ENCODE results near the gene MIPEP.
"Not testable (repeated sequence)": the region's sequence is repeated elsewhere in the genome, so short reads cannot be mapped to it uniquely, and the experiment has no call there.

MIPEP gene

DNA sequence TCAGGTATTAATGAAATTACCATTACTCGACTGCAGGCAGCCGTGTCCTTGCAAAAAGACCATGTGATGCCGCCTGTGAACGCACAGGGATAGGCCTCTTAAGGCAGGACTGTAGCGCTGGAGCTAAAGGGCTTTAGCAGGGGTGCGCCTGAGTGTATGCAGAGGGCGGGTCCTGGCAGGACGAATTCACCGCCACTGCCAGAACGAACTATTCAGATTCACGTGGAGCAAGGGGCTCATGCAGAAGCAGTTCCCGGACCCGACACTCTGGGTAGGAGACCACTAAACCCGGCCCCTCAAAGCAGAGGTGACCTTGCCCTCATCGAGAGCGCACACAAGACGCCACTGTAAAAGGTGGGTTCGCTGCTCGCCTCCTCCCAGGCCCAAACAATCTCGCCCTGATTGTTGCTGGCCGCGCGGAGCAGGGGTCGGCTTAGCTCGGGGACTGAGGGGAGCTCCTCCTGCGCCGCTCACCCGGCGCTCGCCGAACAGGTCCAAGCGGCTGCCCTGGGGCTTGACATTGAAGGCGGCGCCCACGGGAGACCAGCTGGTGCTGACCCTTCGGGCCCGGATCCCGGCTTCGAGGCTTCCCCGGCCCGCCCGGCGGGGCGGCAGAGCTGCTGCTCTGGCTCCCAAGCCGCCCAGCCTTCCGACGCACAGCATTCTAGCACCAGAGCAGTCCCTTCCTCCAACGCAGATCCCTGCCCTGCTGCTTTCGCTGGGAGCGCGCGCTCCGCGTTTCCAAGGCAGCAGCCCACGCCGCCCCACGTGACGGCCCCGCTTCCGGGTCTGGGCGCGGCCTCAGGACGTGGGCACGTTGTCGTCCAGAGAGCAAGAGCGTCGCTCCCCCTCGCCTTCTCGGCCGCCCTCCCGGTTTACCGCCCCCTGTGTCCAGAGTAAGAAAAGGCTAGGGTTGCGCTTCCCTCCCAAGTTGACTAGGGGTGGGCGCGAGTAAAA, at the start of gene MIPEP:
Gene MIPEP, minus strand, starts transcription at position 743 of the 957 bp plus-strand sequence. Its CDS starts 80 bp downstream, at position 663.
- DNase-seq (ENCODE audit: low read depth, low spot score): peak; percentile 93

DNA sequence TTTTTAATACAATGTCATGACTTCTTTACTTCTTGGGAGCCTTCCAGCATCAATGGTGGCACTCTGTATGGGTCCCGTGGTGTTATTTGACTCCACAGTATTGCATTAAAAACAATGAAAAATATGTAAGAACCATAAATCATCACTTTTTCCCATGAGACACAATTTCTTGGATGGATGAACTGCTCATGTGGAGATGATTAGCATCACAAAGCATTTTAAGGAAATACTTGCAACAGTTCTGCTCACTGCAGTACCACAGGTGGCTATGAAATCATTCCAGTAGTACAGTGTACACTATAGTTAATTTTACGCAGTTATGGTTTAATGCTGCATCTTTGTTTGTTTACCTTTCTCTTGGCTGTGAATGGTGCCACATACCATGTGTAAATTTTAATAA, 45.3 kb upstream of the MIPEP start:
- DNase-seq (ENCODE audit: low read depth, low spot score): no peak

DNA sequence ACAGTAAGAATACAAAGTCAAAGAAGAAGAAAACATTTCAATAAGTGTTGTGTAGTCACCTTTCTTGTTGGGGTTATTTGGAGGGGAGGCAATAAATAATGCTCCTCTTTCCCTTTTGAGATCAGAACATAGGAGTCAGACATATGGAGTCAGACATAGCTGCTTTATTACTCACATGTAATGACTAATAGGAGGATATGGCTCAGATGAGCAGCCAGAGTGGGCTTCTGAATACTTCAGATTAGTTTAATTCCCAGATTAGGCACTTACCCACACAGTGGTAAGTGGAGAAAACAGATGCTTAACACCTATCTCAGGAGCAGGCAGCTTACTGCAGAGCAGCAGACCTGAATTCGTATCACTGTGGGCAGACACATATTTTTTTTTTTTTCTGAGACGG, 39.8 kb upstream of the MIPEP start:
- no peak for DNase-seq (ENCODE audit: low read depth, low spot score)

DNA sequence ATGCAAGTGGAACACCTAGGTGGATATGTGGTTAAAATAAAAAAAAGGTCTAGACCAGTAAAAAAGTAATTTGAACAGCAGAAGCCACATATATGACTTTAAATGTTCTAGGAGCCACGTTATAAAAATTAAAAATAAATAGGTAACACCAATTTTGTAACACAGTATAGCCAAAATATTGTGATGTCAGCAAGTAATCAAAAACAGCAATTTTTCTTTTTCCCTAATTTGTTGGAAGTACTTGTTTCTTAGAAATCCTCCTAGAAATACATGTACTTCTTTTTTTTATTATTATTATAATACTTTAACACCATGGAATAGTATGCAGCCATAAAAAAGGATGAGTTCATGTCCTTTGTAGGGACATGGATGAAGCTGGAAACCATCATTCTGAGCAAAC, 33.8 kb upstream of the MIPEP start:
- DNase-seq (ENCODE audit: low read depth, low spot score): no peak

DNA sequence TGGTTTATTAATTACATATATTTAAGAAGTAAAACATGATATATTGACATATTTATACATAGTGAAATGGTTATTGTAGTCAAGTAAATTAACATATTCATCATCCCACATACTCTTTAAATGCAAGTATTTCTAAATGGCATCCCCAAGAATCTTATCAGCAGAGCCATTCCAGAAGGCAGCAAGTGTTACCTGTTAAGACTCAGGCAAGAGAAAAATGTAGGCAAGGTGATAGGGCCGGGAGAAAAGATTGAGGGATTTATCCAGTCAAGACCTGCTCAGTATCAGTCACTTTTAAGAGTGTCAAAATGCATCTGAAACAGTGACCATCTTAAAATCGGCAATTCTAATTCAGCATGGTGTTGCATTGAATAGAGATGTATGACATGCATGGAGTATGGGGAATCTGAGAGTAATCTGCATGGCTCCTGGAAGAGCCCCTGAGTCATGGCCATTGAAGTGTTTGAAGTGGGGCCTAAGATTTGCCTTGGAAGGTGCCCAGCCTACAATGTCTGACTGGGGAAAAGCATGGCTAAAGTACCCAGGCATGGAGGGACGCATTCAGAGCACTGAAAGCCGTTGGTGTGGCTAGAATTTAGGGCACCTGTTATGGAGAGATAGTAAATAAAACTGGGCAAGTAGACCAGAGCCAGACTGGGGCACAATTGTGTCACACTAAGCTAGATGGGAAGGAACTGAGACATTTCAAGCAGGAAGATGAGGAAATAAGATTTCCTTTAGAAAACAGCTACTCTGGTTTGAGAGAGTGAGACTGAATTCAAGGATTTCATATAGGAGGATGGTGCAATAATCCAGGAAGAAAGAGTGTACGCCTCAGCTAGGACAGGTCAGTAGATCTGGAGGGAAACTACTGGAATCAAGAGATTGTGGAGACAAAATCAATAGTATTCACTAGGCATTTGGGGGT, 33.1 kb upstream of the MIPEP start:
- DNase-seq (ENCODE audit: low read depth, low spot score): no peak

DNA sequence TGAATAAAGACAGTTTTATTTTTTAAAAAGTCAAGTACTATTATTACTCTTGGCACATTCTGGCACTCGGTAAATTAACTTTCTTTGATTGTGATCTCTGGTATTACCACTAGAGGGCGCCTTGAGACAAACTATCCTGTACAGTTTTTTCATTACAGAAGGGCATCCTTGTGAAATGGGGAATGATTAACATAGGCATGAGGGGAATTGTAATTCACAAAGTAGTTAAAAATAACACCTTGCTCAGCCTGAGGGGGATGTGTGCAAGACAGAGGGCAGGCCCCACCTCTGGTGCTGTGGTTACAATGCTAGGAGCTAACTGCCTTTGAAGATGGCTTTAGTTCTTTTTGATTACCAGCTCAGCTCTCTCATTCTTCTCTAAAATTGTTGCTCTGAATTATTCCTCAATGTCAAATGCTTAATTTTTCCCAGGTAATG, 32.3 kb upstream of the MIPEP start:
- no peak for DNase-seq (ENCODE audit: low read depth, low spot score)

DNA sequence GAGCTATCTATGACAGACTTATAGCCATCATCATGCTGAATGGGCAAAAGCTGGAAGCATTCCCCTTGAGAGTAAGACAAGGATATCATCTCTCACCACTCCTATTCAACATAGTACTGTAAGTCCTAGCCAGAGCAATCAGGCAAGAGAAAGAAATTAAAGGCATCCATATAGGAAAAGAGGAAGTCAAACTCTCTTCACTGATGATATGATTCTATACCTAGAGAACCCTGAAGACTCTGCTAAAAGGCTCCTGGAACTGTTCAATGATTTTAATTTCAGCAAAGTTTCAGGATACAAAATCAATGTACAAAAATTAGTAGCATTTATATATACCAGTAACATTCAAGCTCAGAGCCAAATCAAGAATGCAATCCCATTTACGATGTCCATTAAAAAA, 29.8 kb upstream of the MIPEP start:
- DNase-seq (ENCODE audit: low read depth, low spot score): no peak

DNA sequence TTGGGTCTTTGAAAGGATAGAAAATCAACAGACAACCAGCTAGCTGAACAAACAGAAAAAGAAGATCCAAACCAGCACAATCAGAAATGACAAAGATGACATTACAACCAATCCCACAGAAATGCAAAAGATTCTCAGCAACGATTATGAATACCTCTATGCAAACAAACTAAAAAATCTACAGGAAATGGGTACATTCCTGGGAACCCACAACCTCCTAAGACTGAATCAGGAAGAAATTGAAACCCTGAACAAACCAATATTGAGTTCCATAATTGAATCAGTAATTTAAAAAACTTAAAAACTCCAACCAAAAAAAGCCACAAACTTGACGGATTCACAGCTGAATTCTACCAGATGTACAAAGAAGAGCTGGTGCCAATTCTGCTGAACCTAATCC, 29.0 kb upstream of the MIPEP start:
- no peak for DNase-seq (ENCODE audit: low read depth, low spot score)

DNA sequence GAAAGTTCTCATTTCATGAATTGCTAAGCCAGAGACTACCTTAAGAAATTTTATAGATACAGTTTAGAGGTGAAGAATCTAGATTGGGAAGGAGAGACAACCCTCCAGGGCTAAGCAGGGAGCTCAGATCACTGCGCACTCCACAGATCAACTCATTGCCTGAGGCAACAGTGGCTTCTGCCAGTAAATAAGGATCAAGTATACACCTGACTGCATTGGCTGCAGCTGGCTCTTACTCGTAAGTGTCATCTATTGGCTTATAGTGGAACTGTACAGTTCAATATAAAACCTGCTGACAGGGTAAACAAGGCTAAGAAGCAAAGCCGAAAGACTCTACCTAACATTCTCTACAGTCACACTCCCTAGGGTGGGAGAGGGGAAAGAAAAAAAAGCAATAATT, 26.1 kb upstream of the MIPEP start:
- DNase-seq (ENCODE audit: low read depth, low spot score): no peak

DNA sequence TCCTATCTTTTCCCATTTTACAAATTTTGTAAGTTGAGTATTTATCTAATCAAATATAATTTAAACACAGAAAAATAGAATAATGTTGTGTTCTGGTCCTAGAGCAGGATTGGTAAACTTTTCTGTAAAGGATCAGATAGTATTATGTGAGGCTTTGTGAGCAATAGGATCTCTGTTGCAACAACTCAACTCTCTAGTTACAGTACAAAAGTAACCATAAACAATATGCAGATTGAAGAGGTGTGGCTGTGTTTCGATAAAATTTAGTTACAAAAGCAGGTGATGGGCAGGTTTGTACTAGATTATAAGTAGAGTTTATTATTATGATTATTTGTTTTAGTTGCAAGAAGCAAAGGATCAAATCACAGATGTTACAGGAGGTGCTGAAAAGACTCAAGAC, 23.3 kb upstream of the MIPEP start:
- no peak for DNase-seq (ENCODE audit: low read depth, low spot score)

DNA sequence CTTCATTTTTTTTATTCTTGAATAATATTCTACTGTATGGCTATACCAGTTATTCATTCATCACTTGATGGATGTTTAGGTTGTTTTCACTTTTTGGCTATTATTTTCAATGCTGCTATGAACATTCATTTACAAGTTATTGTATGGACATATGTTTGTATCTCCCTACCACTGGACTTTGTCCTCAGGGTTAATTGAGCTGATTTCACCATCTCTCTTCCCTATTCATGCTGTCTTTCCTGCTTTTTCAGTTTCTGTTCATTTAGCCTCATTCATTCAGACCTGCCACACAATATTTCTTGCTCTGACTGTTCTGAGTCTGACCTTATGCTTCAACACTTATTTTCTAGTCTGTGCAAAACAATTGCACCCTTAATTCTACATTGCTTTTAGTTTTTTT, 20.4 kb upstream of the MIPEP start:
- no peak for DNase-seq (ENCODE audit: low read depth, low spot score)

DNA sequence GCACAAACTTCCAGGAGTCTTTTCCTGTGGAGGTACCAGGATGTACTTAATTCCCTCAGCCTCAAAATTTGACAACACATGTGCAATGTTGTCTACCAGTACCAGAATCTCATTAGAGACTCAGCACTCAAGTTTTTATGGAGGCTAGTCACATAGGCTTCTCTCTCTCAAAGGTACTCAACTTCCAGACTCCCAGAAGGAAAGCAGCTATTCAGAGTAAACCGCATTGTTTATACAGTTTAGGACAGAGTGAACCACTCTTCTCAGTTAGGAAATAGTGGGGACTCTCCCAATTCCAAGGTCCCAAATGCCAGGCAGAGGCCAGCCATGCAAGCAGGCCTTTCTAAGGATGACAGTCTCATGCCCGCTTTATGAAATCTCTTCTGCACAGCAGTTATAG, 16.6 kb upstream of the MIPEP start:
- DNase-seq (ENCODE audit: low read depth, low spot score): no peak

DNA sequence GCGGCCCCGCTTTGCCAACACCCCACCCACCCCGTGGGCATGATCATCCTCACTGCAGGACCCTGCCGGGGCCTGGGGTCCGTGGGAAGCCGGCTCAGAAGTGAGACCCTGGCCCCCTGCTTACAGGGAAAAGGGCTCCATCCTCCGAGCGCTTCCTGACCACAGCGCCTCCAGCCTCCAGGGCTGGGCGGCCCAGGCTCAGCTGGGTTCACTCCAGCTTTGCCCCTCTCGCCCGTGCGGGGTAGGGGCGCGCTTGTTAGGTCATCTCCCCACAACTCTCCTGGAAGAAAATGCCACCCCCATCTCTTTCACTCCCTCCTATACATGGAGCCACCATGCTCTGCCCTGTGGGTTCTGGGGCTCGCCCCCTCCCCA, 14.7 kb upstream of the MIPEP start:
- no peak for DNase-seq (ENCODE audit: low read depth, low spot score)

DNA sequence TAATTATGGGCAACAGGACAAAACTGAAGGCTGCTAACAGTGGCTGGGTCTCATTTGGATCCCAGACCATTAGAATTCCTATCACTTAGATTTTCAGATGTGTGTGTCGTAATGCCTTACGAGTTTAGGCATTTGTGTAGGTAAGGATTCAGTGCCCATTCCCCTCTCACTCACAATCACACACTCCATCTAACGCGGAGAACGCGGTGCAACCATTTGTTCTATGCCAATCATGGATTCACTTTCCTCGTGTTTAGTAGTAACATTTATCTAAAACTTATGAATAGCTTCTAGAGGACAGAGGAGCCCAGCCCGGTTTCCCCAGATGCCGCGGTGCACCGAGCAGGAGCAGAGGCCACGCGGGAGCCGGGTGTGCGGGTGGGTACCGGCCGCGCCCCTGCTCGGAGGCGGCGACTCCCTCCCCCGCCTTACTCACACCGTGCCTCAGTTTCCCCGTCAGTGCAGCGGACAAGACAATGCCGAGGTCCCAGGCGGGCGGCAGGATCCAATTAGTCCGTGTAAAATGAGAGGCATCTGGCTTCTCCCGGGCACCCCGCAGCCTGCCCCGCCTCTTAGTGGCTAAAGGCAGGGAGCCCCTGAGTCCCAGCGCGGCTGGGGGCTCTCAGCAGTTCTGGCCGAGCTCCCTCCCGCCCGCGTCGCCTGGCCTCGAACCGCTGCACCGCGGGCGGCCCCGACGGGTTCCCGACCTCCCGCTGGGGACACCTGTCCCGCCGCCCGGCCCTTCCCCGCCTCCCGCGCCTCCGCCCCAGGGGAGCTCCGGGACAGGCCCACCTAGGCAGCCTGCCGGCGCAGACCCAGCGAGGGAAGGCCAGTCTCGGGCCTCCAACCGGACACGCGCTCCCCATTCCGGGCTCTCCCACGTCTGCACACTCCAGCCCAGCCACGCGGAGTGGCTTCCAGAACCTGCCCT, 14.0 kb upstream of the MIPEP start:
- DNase-seq (ENCODE audit: low read depth, low spot score): no peak

DNA sequence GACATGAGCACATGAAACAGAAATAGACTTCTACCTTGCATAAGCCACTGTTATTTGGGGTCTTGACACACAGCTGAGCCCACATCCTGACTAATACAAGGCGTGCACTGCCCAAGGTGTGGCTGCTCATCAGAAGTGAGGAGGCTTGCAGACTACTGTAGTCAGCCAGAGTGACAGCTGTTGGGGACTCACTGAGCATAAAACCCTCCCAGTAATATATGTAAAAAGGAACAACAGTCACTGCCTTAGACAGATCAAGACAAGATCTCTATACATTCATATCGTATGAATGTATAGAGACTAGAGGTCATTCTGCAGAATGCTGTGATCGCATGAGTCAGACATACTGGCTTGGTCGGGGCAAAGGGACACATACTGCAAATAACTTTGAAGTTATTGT, 12.2 kb upstream of the MIPEP start:
- DNase-seq (ENCODE audit: low read depth, low spot score): no peak

DNA sequence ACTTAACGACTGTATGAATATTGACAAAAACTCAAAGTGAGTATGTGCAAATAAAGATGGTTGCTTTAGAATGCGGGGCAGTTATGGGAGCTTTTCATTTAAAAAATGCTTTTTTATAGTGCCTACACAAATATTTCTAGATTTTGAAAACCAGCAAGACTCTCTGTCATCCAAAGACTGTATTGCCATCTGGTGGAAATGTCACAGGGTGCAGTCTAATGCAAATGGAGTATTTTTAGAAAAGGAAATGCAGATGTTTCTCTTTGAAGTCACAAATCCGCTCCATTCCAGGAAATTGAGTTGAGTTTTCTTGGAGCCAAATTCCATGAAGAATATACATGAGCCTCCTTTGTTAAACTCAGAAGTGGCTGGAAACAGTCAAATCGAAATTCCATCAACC, 10.4 kb upstream of the MIPEP start:
- DNase-seq (ENCODE audit: low read depth, low spot score): no peak

DNA sequence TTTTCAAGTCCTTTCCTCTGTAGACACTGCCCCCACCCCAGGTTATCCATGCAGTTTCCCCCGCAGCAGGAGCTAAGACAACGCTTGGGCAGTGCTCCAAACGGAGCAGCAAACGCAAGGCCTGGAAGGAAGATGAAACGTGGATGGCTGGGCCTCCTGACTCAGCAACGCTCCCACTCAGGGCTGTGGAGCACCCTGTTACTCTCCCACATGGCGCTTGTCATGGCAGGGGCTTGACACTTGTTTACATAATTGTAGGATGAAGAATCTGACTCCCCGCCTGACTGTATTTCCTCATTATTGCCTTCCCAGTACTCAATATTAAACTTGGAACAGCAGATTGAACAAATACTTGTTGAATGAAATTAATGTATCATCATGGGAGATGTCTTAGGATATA, 8.9 kb upstream of the MIPEP start:
- DNase-seq (ENCODE audit: low read depth, low spot score): no peak

DNA sequence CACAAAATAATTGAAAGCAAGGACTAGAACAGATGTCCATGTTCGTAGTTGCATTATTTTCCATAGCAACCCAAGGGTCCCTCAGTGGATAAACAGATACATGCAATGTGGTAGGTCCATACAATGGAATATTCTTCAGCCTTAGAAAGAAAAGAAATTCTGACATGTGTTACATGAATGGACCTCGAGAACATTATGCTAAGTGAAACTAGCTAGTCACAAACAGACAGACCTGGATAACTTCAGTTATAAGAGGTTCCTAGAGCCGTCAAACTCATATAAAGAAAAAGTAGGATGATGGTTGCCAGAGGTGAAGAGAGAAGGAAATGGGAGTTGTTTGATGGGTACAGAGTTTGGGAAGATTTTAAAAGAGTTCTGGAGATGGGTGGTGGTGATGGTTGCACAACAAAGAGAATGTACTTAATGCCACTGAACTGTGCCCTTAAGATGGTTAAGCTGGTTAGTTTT, 8.3 kb upstream of the MIPEP start, which contains the start of gene C1QTNF9B:
Gene C1QTNF9B, minus strand, starts transcription at position 51 of the 468 bp plus-strand sequence.
- DNase-seq (ENCODE audit: low read depth, low spot score): not testable (repeated sequence)

DNA sequence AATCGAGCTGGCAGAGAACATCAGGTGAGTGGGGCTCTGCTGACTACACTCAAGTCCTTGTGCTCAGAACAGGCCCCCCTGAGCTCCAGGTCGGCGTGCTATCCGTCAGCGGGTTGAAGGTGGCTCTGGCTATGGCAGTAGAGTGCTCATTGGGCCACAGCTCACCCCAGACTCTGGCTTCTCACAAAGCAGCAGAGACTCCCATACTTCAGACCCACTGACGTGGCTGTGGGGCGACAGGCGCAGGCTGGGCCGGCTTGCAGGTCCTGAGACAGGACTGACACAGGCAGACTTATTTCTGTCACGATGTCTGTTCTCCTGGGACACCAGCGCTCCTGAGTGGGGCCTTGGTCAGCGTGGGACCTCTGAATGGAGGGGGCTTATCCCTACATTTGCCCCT, 5.5 kb upstream of the MIPEP start:
- not testable (repeated sequence) for DNase-seq (ENCODE audit: low read depth, low spot score)

DNA sequence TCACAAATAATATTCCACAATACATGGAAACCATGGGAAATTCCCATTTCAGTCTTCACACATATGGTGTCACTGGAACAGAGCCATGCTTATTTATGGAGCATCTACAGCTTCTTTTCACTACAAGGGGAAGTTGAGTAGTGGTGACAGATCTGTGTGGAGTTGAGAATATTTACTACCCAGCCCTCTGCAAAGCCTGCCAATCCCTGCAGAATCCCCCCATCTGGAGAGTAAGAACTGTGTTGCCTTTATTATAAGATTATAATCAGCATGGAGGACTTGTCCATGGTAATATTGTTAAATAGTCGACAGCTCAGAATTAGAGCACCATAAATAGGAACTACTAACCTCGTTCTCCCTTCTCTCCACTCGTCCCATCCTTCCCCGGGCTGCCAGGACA, 4.6 kb upstream of the MIPEP start:
- not testable (repeated sequence) for DNase-seq (ENCODE audit: low read depth, low spot score)

Data from smooth muscle cell of the brain vasculature (primary cell).